HEK293 (cell line): ENCODE results near the gene CA11.

ENCODE experiments used
- CTCF ChIP-seq: fragments of 450-650 bp; formaldehyde crosslinking; IDR thresholded peaks from 2 replicates; pipeline ENCODE4 v1.5.1; 2016; ENCODE audit warnings: missing biosample characterization, missing genetic modification characterization
- REST ChIP-seq: fragments of 450-650 bp; formaldehyde crosslinking; IDR thresholded peaks from 2 replicates; pipeline ENCODE4 v1.5.1; 2016; ENCODE audit warnings: missing biosample characterization, missing genetic modification characterization
- SCRT2 ChIP-seq: fragments of 450-650 bp; formaldehyde crosslinking; IDR thresholded peaks from 2 replicates; pipeline ENCODE4 v1.5.1; 2016; ENCODE audit warnings: missing biosample characterization, missing genetic modification characterization
- TCF7L2 ChIP-seq: IDR thresholded peaks from 2 replicates; pipeline ENCODE4 v1.6.1; 2011; ENCODE audit warnings: low read depth, mild to moderate bottlenecking, inconsistent platforms, low read length, moderate library complexity, borderline replicate concordance
- ZBTB26 ChIP-seq: fragments of 450-650 bp; formaldehyde crosslinking; optimal IDR thresholded peaks from 2 replicates; pipeline ENCODE3; 2016; ENCODE audit warnings: missing biosample characterization, mild to moderate bottlenecking, missing genetic modification characterization
- ZBTB7A ChIP-seq: fragments of 450-650 bp; formaldehyde crosslinking; IDR thresholded peaks from 2 replicates; pipeline ENCODE4 v1.5.1; 2016; ENCODE audit warnings: low read depth, missing biosample characterization, missing genetic modification characterization
- ZNF514 ChIP-seq: fragments of 450-650 bp; formaldehyde crosslinking; IDR thresholded peaks from 2 replicates; pipeline ENCODE4 v1.5.1; 2016; ENCODE audit warnings: missing biosample characterization, missing genetic modification characterization
- ZNF670 ChIP-seq: fragments of 450-650 bp; formaldehyde crosslinking; IDR thresholded peaks from 2 replicates; pipeline ENCODE4 v1.5.1; 2016; ENCODE audit warnings: missing biosample characterization, missing genetic modification characterization, low read depth

GRCh38 chr19:48638831-48639381, 7.1 kb downstream of the CA11 start:
- no peak for TF ChIP-seq CTCF (tag by site-specific recombination)
- TF ChIP-seq ZNF514 = no peak
- no peak for TF ChIP-seq TCF7L2
- TF ChIP-seq ZNF670 (tag by site-specific recombination) = no peak
- no peak for TF ChIP-seq REST
- TF ChIP-seq SCRT2 (tag by site-specific recombination) = no peak
- no peak for TF ChIP-seq ZBTB26
- TF ChIP-seq ZBTB7A (tag by site-specific recombination) = no peak
